ENCODE results near the gene TLR9. TPM values are rescaled to one million over a fixed set of nuclear protein-coding genes. Genes with fewer than 3 reads are reported as not detected.

The TLR9 gene
- total RNA-seq, 1 experiment from 2014 or later, result not detected

- no peaks in the 10 kb centered on the region for H3K9me3 ChIP-seq (replicated peaks)
- DNase-seq (ENCODE audit: low read depth in 1 of 2, low spot score in 2 of 2), result no peak
- no peaks in the 10 kb centered on the region for H3K27me3 ChIP-seq (replicated peaks)
- no peaks in the 10 kb centered on the region for H3K36me3 ChIP-seq
- no peak overlapping the region for H3K4me3 ChIP-seq
- H3K27ac ChIP-seq, result no peak overlapping the region
- peaks cover under 1% of the 10 kb centered on the region for H3K4me1 ChIP-seq (replicated peaks)
Measured at GRCh38 chr3:52222319-52223221, 2.9 kb downstream of the TLR9 start.

GRCh38 chr3:52221563-52222318 lies 3.7 kb downstream of the TLR9 start:
- Histone ChIP-seq H3K9me3 (replicated peaks) (no peaks in the 10 kb centered on the region), H3K4me3 (no peak overlapping the region), H3K4me1 (replicated peaks) (peaks cover 9% of the 10 kb centered on the region), H3K27ac (no peak overlapping the region), H3K27me3 (replicated peaks) (no peaks in the 10 kb centered on the region), H3K36me3 (no peaks in the 10 kb centered on the region)
- DNase-seq (ENCODE audit: low read depth in 1 of 2, low spot score in 2 of 2), result no peak

- no peaks in the 10 kb centered on the region for H3K36me3 ChIP-seq
- peaks cover 12% of the 10 kb centered on the region for H3K4me1 ChIP-seq (replicated peaks)
- H3K4me3 ChIP-seq, result no peak overlapping the region
- no peak for DNase-seq (ENCODE audit: low read depth in 1 of 2, low spot score in 2 of 2)
- no peak overlapping the region for H3K27ac ChIP-seq
- no peaks in the 10 kb centered on the region for H3K27me3 ChIP-seq (replicated peaks)
- H3K9me3 ChIP-seq (replicated peaks), result no peaks in the 10 kb centered on the region
Measured at GRCh38 chr3:52221141-52221562, 4.3 kb downstream of the TLR9 start.

- Histone ChIP-seq H3K27ac (no peak overlapping the region), H3K27me3 (replicated peaks) (no peaks in the 10 kb centered on the region), H3K9me3 (replicated peaks) (no peaks in the 10 kb centered on the region), H3K36me3 (peaks cover 6% of the 10 kb centered on the region), H3K4me3 (no peak overlapping the region), H3K4me1 (replicated peaks) (peaks cover 12% of the 10 kb centered on the region)
- DNase-seq (ENCODE audit: low read depth in 1 of 2, low spot score in 2 of 2), result peak; percentile 59 to 78
Measured at GRCh38 chr3:52220380-52221026, 4.9 kb downstream of the TLR9 start.

- H3K36me3 ChIP-seq, result peaks cover 20% of the 10 kb centered on the region
- DNase-seq (ENCODE audit: low read depth in 1 of 2, low spot score in 2 of 2), result no peak
- no peak overlapping the region for H3K4me3 ChIP-seq
- peaks cover 12% of the 10 kb centered on the region for H3K4me1 ChIP-seq (replicated peaks)
- no peak overlapping the region for H3K27ac ChIP-seq
- H3K27me3 ChIP-seq (replicated peaks), result no peaks in the 10 kb centered on the region
- H3K9me3 ChIP-seq (replicated peaks), result no peaks in the 10 kb centered on the region
Measured at GRCh38 chr3:52218937-52219650, 6.4 kb downstream of the TLR9 start.

GRCh38 chr3:52218454-52218853 lies 7.0 kb downstream of the TLR9 start:
- Histone ChIP-seq H3K36me3 (peaks cover 27% of the 10 kb centered on the region), H3K27me3 (replicated peaks) (no peaks in the 10 kb centered on the region), H3K9me3 (replicated peaks) (no peaks in the 10 kb centered on the region), H3K4me1 (replicated peaks) (peaks cover 12% of the 10 kb centered on the region), H3K4me3 (no peak overlapping the region), H3K27ac (no peak overlapping the region)
- no peak for DNase-seq (ENCODE audit: low read depth in 1 of 2, low spot score in 2 of 2)

GRCh38 chr3:52218026-52218425 lies 7.4 kb downstream of the TLR9 start:
- Histone ChIP-seq H3K4me3 (no peak overlapping the region), H3K4me1 (replicated peaks) (peaks cover 12% of the 10 kb centered on the region), H3K36me3 (peaks cover 29% of the 10 kb centered on the region), H3K27me3 (replicated peaks) (no peaks in the 10 kb centered on the region), H3K9me3 (replicated peaks) (no peaks in the 10 kb centered on the region), H3K27ac (no peak overlapping the region)
- DNase-seq (ENCODE audit: low read depth in 1 of 2, low spot score in 2 of 2), result no peak

- no peak for DNase-seq (ENCODE audit: low read depth in 1 of 2, low spot score in 2 of 2)
- Histone ChIP-seq H3K27me3 (replicated peaks) (no peaks in the 10 kb centered on the region), H3K9me3 (replicated peaks) (no peaks in the 10 kb centered on the region), H3K27ac (no peak overlapping the region), H3K4me3 (no peak overlapping the region), H3K4me1 (replicated peaks) (peaks cover 12% of the 10 kb centered on the region), H3K36me3 (peaks cover 35% of the 10 kb centered on the region)
Measured at GRCh38 chr3:52217409-52217805, 8.0 kb downstream of the TLR9 start.

- Histone ChIP-seq H3K9me3 (replicated peaks) (no peaks in the 10 kb centered on the region), H3K4me3 (no peak overlapping the region), H3K4me1 (replicated peaks) (peaks cover 12% of the 10 kb centered on the region), H3K27ac (no peak overlapping the region), H3K36me3 (peaks cover 39% of the 10 kb centered on the region), H3K27me3 (replicated peaks) (no peaks in the 10 kb centered on the region)
- no peak for DNase-seq (ENCODE audit: low read depth in 1 of 2, low spot score in 2 of 2)
Measured at GRCh38 chr3:52216585-52217408, 8.6 kb downstream of the TLR9 start.

GRCh38 chr3:52215351-52215750 lies 10.1 kb downstream of the TLR9 start:
- Histone ChIP-seq H3K27ac (no peak overlapping the region), H3K4me3 (no peak overlapping the region), H3K36me3 (peaks cover 53% of the 10 kb centered on the region), H3K4me1 (replicated peaks) (peaks cover 12% of the 10 kb centered on the region), H3K27me3 (replicated peaks) (no peaks in the 10 kb centered on the region), H3K9me3 (replicated peaks) (no peaks in the 10 kb centered on the region)
- no peak for DNase-seq (ENCODE audit: low read depth in 1 of 2, low spot score in 2 of 2)

GRCh38 chr3:52213901-52214300 lies 11.5 kb downstream of the TLR9 start:
- H3K36me3 ChIP-seq, result peaks cover 68% of the 10 kb centered on the region
- no peak overlapping the region for H3K4me3 ChIP-seq
- no peak for DNase-seq (ENCODE audit: low read depth in 1 of 2, low spot score in 2 of 2)
- H3K27me3 ChIP-seq (replicated peaks), result no peaks in the 10 kb centered on the region
- H3K27ac ChIP-seq, result no peak overlapping the region
- H3K4me1 ChIP-seq (replicated peaks), result peaks cover 12% of the 10 kb centered on the region
- no peaks in the 10 kb centered on the region for H3K9me3 ChIP-seq (replicated peaks)

- H3K4me3 ChIP-seq, result no peak overlapping the region
- no peaks in the 10 kb centered on the region for H3K9me3 ChIP-seq (replicated peaks)
- no peak overlapping the region for H3K27ac ChIP-seq
- no peak for DNase-seq (ENCODE audit: low read depth in 1 of 2, low spot score in 2 of 2)
- peaks cover 77% of the 10 kb centered on the region for H3K36me3 ChIP-seq
- peaks cover 12% of the 10 kb centered on the region for H3K4me1 ChIP-seq (replicated peaks)
- H3K27me3 ChIP-seq (replicated peaks), result no peaks in the 10 kb centered on the region
Measured at GRCh38 chr3:52213005-52213404, 12.4 kb downstream of the TLR9 start.
